ENCODE results near the gene CPSF4L.
"Not testable (repeated sequence)": the region's sequence is repeated elsewhere in the genome, so short reads cannot be mapped to it uniquely, and the experiment has no call there.

The CPSF4L gene

GRCh38 chr17:73261617-73261951 is at the start of gene CPSF4L:
Gene CPSF4L, minus strand, starts transcription at chr17:73261880. Its CDS starts 62 bp downstream, at chr17:73261818.
- DNase-seq = no peak

GRCh38 chr17:73311428-73311780 is 49.7 kb upstream of the CPSF4L start:
- no peak for DNase-seq

GRCh38 chr17:73309727-73310596 is 48.3 kb upstream of the CPSF4L start:
- DNase-seq = peak; percentile 69

GRCh38 chr17:73308959-73309358 is 47.3 kb upstream of the CPSF4L start:
- DNase-seq = not testable (repeated sequence)

- DNase-seq = peak; percentile 96
Measured at GRCh38 chr17:73308017-73308823, 46.5 kb upstream of the CPSF4L start.

- DNase-seq = no peak
Measured at GRCh38 chr17:73307130-73307529, 45.5 kb upstream of the CPSF4L start.

- no peak for DNase-seq
Measured at GRCh38 chr17:73305845-73306836, 44.5 kb upstream of the CPSF4L start.

- peak; percentile 81 for DNase-seq
Measured at GRCh38 chr17:73304971-73305812, 43.5 kb upstream of the CPSF4L start.

GRCh38 chr17:73304438-73304837 is 42.8 kb upstream of the CPSF4L start:
- no peak for DNase-seq

GRCh38 chr17:73302189-73302588 is 40.5 kb upstream of the CPSF4L start:
- no peak for DNase-seq

- DNase-seq = no peak
Measured at GRCh38 chr17:73301369-73301768, 39.7 kb upstream of the CPSF4L start.

GRCh38 chr17:73300392-73300791 is 38.7 kb upstream of the CPSF4L start:
- no peak for DNase-seq

GRCh38 chr17:73297934-73298861 is 36.5 kb upstream of the CPSF4L start:
- DNase-seq = no peak

- no peak for DNase-seq
Measured at GRCh38 chr17:73293480-73293911, 31.8 kb upstream of the CPSF4L start.

GRCh38 chr17:73293031-73293430 is 31.4 kb upstream of the CPSF4L start:
- no peak for DNase-seq

- no peak for DNase-seq
Measured at GRCh38 chr17:73292031-73292531, 30.4 kb upstream of the CPSF4L start.

GRCh38 chr17:73291260-73291801 is 29.7 kb upstream of the CPSF4L start:
- DNase-seq = peak; percentile 94

GRCh38 chr17:73290399-73291259 is 28.9 kb upstream of the CPSF4L start:
- DNase-seq = no peak

Data from OCI-M1 (cell line).